ENCODE data around the gene THEMIS.

The THEMIS gene

DNA sequence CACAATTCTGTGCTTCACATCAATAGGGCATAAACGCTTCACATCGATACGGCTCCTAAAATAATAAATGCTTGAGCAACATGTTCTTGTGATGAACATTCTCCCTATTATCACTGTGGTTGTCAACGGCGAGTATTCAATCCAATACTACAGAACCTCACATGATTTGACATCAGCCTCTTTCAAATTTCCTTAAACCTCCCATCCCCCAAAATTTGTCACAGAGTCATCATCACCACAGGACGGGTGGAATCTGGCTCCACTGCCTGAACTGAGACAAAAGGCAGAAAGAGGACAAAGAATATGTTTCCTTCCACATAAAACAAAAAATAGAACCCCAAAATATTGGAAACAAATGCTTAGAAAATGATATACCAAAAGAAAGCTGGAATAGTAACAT, 7.3 kb downstream of the THEMIS start:
- TF ChIP-seq EZH2 (IDR thresholded peaks at IDR 0.05; ENCODE audit: borderline replicate concordance, low read length) = no peak
- TF ChIP-seq, protein P1, sequence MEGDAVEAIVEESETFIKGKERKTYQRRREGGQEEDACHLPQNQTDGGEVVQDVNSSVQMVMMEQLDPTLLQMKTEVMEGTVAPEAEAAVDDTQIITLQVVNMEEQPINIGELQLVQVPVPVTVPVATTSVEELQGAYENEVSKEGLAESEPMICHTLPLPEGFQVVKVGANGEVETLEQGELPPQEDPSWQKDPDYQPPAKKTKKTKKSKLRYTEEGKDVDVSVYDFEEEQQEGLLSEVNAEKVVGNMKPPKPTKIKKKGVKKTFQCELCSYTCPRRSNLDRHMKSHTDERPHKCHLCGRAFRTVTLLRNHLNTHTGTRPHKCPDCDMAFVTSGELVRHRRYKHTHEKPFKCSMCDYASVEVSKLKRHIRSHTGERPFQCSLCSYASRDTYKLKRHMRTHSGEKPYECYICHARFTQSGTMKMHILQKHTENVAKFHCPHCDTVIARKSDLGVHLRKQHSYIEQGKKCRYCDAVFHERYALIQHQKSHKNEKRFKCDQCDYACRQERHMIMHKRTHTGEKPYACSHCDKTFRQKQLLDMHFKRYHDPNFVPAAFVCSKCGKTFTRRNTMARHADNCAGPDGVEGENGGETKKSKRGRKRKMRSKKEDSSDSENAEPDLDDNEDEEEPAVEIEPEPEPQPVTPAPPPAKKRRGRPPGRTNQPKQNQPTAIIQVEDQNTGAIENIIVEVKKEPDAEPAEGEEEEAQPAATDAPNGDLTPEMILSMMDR (IDR thresholded peaks at IDR 0.05; ENCODE audit: low read length) = no peak

DNA sequence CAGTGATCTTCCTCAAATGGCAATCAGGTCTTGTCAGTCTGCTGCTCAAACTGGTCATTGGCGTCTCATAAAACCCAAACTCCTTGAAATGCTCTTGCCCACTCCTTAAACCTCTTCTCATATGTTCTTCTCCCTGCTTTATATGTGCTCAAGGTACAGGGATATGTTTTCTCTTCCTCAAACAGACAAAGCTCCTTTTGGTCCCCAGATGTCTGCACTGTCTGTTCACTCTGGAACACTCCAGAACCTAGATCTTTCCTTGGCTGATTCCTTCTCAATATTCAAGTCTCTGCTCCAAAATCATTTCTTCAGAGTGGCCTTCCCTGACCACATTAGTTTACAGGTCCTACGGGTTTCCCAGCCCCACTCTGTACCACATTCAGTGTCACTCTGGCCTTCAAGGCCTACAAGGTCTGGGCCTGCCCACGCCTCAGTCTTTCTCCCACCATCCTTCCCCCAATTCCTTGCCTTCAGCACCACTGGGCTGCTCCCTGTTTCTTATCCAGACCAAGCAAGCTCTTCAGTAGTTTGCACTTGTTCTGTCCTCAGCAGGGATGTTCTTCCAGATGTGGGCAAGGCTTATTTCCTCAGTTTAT, 9.0 kb downstream of the THEMIS start:
- no peak for TF ChIP-seq EZH2 (IDR thresholded peaks at IDR 0.05; ENCODE audit: borderline replicate concordance, low read length)
- TF ChIP-seq, protein P1 (IDR thresholded peaks at IDR 0.05; ENCODE audit: low read length) = no peak
- Histone ChIP-seq H3K36me3 (ENCODE audit: insufficient read depth, low read length) (no peaks in the 10 kb centered on the region), H3K9me3 (ENCODE audit: low read length) (no peaks in the 10 kb centered on the region), H3K4me1 (ENCODE audit: insufficient read depth, low read length, severe bottlenecking) (no peaks in the 10 kb centered on the region), H3K27ac (ENCODE audit: low read depth, low read length, poor library complexity, severe bottlenecking) (no peak overlapping the region), H4K20me1 (ENCODE audit: insufficient read depth, low read length) (no peaks in the 10 kb centered on the region), H3K27me3 (ENCODE audit: insufficient read depth, low read length) (no peaks in the 10 kb centered on the region), H2AFZ (ENCODE audit: low read length) (no peak overlapping the region), H3K4me2 (ENCODE audit: low read length) (no peak overlapping the region), H3K4me3 (ENCODE audit: low read depth, low read length, poor library complexity, severe bottlenecking) (no peak overlapping the region), H3F3A (ENCODE audit: insufficient read depth, low read length) (no peaks in the 10 kb centered on the region), H3K9ac (ENCODE audit: low read length) (no peak overlapping the region), H3K79me2 (ENCODE audit: insufficient read depth, low read length) (no peaks in the 10 kb centered on the region), H3K9me2 (ENCODE audit: low read depth, low read length) (no peaks in the 10 kb centered on the region)

More for the DNA sequence above, 7.3 kb downstream of the THEMIS start:
- H3K9ac ChIP-seq (ENCODE audit: low read length) = no peak overlapping the region
- no peaks in the 10 kb centered on the region for H3K9me3 ChIP-seq (ENCODE audit: low read length)
- no peak overlapping the region for H3K27ac ChIP-seq (ENCODE audit: low read depth, low read length, poor library complexity, severe bottlenecking)
- H3K79me2 ChIP-seq (ENCODE audit: insufficient read depth, low read length) = no peaks in the 10 kb centered on the region
- no peaks in the 10 kb centered on the region for H3F3A ChIP-seq (ENCODE audit: insufficient read depth, low read length)
- no peak overlapping the region for H3K4me2 ChIP-seq (ENCODE audit: low read length)
- H3K4me3 ChIP-seq (ENCODE audit: low read depth, low read length, poor library complexity, severe bottlenecking) = no peak overlapping the region
- H3K9me2 ChIP-seq (ENCODE audit: low read depth, low read length) = no peaks in the 10 kb centered on the region
- no peaks in the 10 kb centered on the region for H3K27me3 ChIP-seq (ENCODE audit: insufficient read depth, low read length)
- no peak overlapping the region for H2AFZ ChIP-seq (ENCODE audit: low read length)
- no peaks in the 10 kb centered on the region for H3K36me3 ChIP-seq (ENCODE audit: insufficient read depth, low read length)
- H3K4me1 ChIP-seq (ENCODE audit: insufficient read depth, low read length, severe bottlenecking) = no peaks in the 10 kb centered on the region
- H4K20me1 ChIP-seq (ENCODE audit: insufficient read depth, low read length) = no peaks in the 10 kb centered on the region

DNA sequence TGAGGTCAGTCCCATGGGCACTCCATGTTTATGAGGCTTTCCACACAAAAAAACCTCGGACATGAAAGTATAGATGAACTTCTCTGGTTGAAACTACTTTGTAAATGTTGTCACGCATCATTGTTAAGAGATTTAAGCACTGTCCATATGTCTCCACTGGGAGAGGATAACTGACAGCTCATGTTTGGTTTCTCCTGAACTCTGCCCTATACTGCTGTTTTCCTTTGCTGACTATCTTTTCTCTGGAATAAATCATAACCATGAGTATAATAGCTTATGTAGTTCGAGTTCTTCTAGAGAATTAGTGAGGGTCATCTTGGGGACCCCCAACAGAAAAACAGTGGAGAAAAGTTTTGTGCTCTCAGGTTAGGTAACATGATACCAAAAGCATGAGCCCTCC, 14.3 kb downstream of the THEMIS start:
- no peak overlapping the region for H3K4me2 ChIP-seq (ENCODE audit: low read length)
- no peaks in the 10 kb centered on the region for H3K4me1 ChIP-seq (ENCODE audit: insufficient read depth, low read length, severe bottlenecking)
- H3K4me3 ChIP-seq (ENCODE audit: low read depth, low read length, poor library complexity, severe bottlenecking) = no peak overlapping the region
- no peaks in the 10 kb centered on the region for H4K20me1 ChIP-seq (ENCODE audit: insufficient read depth, low read length)
- H3F3A ChIP-seq (ENCODE audit: insufficient read depth, low read length) = no peaks in the 10 kb centered on the region
- H3K27ac ChIP-seq (ENCODE audit: low read depth, low read length, poor library complexity, severe bottlenecking) = no peak overlapping the region
- no peaks in the 10 kb centered on the region for H3K9me2 ChIP-seq (ENCODE audit: low read depth, low read length)
- no peaks in the 10 kb centered on the region for H3K79me2 ChIP-seq (ENCODE audit: insufficient read depth, low read length)
- no peaks in the 10 kb centered on the region for H3K9me3 ChIP-seq (ENCODE audit: low read length)
- H3K9ac ChIP-seq (ENCODE audit: low read length) = no peak overlapping the region
- no peak for TF ChIP-seq EZH2 (IDR thresholded peaks at IDR 0.05; ENCODE audit: borderline replicate concordance, low read length)
- TF ChIP-seq, protein P1 (IDR thresholded peaks at IDR 0.05; ENCODE audit: low read length) = no peak
- H2AFZ ChIP-seq (ENCODE audit: low read length) = no peak overlapping the region
- H3K27me3 ChIP-seq (ENCODE audit: insufficient read depth, low read length) = no peaks in the 10 kb centered on the region
- H3K36me3 ChIP-seq (ENCODE audit: insufficient read depth, low read length) = no peaks in the 10 kb centered on the region

All from OCI-LY1 (cell line).